ENCODE measurements around the gene RB1. TPM values are rescaled to one million over a fixed set of nuclear protein-coding genes. Genes with fewer than 3 reads are reported as not detected.

Gene RB1
- total and polyA plus RNA-seq, 2 donors (not counting 1 experiment from before 2014, with no cell fraction given): 24.0 to 70.4 TPM

DNA sequence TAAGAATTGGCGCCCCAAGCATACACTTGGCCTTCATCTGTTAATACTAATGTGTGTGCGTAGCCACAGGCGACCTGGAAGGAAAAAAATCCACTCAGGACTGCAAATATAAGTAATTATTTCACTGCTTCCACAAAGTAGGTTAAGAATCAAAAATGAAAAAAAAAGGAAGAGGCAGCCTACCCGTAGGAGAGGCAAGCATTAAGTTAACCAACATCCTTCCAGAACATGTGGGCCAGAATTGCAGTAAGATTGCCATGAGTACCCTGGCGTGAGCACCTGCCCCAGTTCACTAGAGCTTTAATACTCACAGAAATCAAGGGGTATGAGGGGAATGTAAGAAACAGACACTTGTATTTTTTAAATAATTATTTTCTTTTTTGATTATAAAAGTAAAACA is 207.1 kb downstream of the RB1 start:
- DNase-seq: no peak
- no peak overlapping the region for H3K4me3 Mint-ChIP-seq
- peaks cover 13% of the 10 kb centered on the region for H3K4me1 Mint-ChIP-seq
- intact Hi-C loops (cut with micrococcal nuclease): no loop called here
- peaks cover 0 to 10% (median 0%) of the 10 kb centered on the region in 3 donors for H3K9me3 ChIP-seq (ENCODE audit: control extremely low read depth in 1 of 3, control insufficient read depth in 2 of 3, insufficient read depth in 1 of 3, low read length in 2 of 3)
- no peak overlapping the region for H3K9ac ChIP-seq (ENCODE audit: low read length)
- no CpG with 5 or more reads among the region's 5 CpGs for WGBS (ENCODE audit: insufficient coverage)
- H3K27ac Mint-ChIP-seq: no peak overlapping the region
- peaks cover 22% of the 10 kb centered on the region for H3K27me3 Mint-ChIP-seq
- peaks cover 13% of the 10 kb centered on the region for H4K20me1 ChIP-seq (ENCODE audit: control insufficient read depth, insufficient read depth, low read length, poor library complexity, severe bottlenecking)
- no peak overlapping the region for H2AFZ ChIP-seq (ENCODE audit: insufficient read depth, low read depth, low read length, poor library complexity, severe bottlenecking)
- H3K4me2 ChIP-seq (replicated peaks; ENCODE audit: low read depth, low read length, poor library complexity, severe bottlenecking): no peak overlapping the region
- no peaks in the 10 kb centered on the region for H3K79me2 ChIP-seq (ENCODE audit: control insufficient read depth, insufficient read depth, low read length)
- H3K4me1 ChIP-seq (ENCODE audit: control insufficient read depth in 2 of 2, insufficient read depth in 2 of 2, low read length in 2 of 2): peaks cover 13 to 16% of the 10 kb centered on the region in 2 donors
- H3K9me3 Mint-ChIP-seq (ENCODE audit: insufficient read depth): no peaks in the 10 kb centered on the region
- ChIA-PET CTCF (no interaction called here), POLR2A (no interaction called here)
- no peak for ATAC-seq (ENCODE audit: low read depth)
- no peak overlapping the region for H3K4me3 ChIP-seq (ENCODE audit: control extremely low read depth in 1 of 5, extremely low read depth in 1 of 5, insufficient read depth in 1 of 5, low read depth in 2 of 5, low read length in 4 of 5)
- H3K36me3 ChIP-seq (replicated peaks in 1 of 2; ENCODE audit: control extremely low read depth in 1 of 2, control insufficient read depth in 1 of 2, extremely low read depth in 1 of 2, insufficient read depth in 2 of 2, low read length in 1 of 2): no peaks in the 10 kb centered on the region
- no peak for TF ChIP-seq EZH2 (IDR thresholded peaks at IDR 0.05; ENCODE audit: borderline replicate concordance, insufficient read depth, low read depth, low read length, poor library complexity, severe bottlenecking)
- TF ChIP-seq, protein P1, sequence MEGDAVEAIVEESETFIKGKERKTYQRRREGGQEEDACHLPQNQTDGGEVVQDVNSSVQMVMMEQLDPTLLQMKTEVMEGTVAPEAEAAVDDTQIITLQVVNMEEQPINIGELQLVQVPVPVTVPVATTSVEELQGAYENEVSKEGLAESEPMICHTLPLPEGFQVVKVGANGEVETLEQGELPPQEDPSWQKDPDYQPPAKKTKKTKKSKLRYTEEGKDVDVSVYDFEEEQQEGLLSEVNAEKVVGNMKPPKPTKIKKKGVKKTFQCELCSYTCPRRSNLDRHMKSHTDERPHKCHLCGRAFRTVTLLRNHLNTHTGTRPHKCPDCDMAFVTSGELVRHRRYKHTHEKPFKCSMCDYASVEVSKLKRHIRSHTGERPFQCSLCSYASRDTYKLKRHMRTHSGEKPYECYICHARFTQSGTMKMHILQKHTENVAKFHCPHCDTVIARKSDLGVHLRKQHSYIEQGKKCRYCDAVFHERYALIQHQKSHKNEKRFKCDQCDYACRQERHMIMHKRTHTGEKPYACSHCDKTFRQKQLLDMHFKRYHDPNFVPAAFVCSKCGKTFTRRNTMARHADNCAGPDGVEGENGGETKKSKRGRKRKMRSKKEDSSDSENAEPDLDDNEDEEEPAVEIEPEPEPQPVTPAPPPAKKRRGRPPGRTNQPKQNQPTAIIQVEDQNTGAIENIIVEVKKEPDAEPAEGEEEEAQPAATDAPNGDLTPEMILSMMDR (IDR thresholded peaks at IDR 0.05): no peak
- no peak overlapping the region for H3K27ac ChIP-seq (ENCODE audit: low read length in 2 of 2)
- H3K27me3 ChIP-seq (replicated peaks in 1 of 4; ENCODE audit: control extremely low read depth in 1 of 4, control insufficient read depth in 3 of 4, insufficient read depth in 4 of 4, low read length in 3 of 4): peaks cover 0 to 34% (median 7%) of the 10 kb centered on the region in 4 experiments

DNA sequence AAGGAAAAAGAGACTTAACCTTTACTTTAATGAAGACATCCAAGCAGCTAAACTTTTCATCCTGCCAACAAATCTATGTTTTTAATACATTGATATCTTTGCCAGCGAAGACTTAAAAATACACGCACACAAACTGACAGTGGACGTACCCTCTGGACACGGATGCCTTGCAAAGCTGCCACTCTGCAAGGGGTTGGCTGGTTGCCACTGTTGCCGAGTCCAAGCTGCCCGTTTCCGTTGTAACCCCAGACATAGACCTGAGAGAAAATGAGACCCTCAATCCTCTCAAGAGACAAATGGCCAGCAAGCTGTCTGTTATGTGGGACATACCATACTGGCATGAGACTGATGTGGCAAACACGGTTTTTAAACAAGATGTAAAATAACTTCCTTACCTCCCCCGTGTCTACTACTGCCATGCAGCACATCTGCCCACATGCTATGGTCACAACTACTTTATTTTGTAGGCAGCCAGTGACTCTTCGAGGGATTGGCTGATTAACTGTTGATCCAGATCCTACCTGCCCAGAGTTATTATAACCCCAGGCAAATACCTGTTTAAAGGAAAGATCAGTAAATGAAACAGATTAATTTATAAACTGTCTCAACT is 208.2 kb downstream of the RB1 start:
- Mint-ChIP-seq H3K4me3 (no peak overlapping the region), H3K4me1 (peaks cover 3% of the 10 kb centered on the region), H3K27ac (no peak overlapping the region), H3K9me3 (ENCODE audit: insufficient read depth) (no peaks in the 10 kb centered on the region), H3K27me3 (peaks cover 17% of the 10 kb centered on the region)
- H3K9ac ChIP-seq (ENCODE audit: low read length): no peak overlapping the region
- H3K27ac ChIP-seq (ENCODE audit: low read length in 2 of 2): no peak overlapping the region
- no peaks in the 10 kb centered on the region for H3K79me2 ChIP-seq (ENCODE audit: control insufficient read depth, insufficient read depth, low read length)
- intact Hi-C loops (cut with micrococcal nuclease): no loop called here
- CTCF ChIA-PET: no interaction called here
- H2AFZ ChIP-seq (ENCODE audit: insufficient read depth, low read depth, low read length, poor library complexity, severe bottlenecking): no peak overlapping the region
- H3K4me3 ChIP-seq (ENCODE audit: control extremely low read depth in 1 of 5, extremely low read depth in 1 of 5, insufficient read depth in 1 of 5, low read depth in 2 of 5, low read length in 4 of 5): no peak overlapping the region
- POLR2A ChIA-PET: no interaction called here
- TF ChIP-seq EZH2 (IDR thresholded peaks at IDR 0.05; ENCODE audit: borderline replicate concordance, insufficient read depth, low read depth, low read length, poor library complexity, severe bottlenecking): no peak
- TF ChIP-seq, protein P1 (IDR thresholded peaks at IDR 0.05): no peak
- H4K20me1 ChIP-seq (ENCODE audit: control insufficient read depth, insufficient read depth, low read length, poor library complexity, severe bottlenecking): peaks cover 6% of the 10 kb centered on the region
- H3K36me3 ChIP-seq (replicated peaks in 1 of 2; ENCODE audit: control extremely low read depth in 1 of 2, control insufficient read depth in 1 of 2, extremely low read depth in 1 of 2, insufficient read depth in 2 of 2, low read length in 1 of 2): no peaks in the 10 kb centered on the region
- H3K9me3 ChIP-seq (ENCODE audit: control extremely low read depth in 1 of 3, control insufficient read depth in 2 of 3, insufficient read depth in 1 of 3, low read length in 2 of 3): peaks cover 0 to 5% (median 0%) of the 10 kb centered on the region in 3 donors
- DNase-seq (no peak), ATAC-seq (ENCODE audit: low read depth) (no peak)
- 100% methylated on average over 5 of the region's 10 CpGs for WGBS (ENCODE audit: insufficient coverage)
- H3K27me3 ChIP-seq (replicated peaks in 1 of 4; ENCODE audit: control extremely low read depth in 1 of 4, control insufficient read depth in 3 of 4, insufficient read depth in 4 of 4, low read length in 3 of 4): peaks cover 0 to 32% (median 5%) of the 10 kb centered on the region in 4 experiments
- no peak overlapping the region for H3K4me2 ChIP-seq (replicated peaks; ENCODE audit: low read depth, low read length, poor library complexity, severe bottlenecking)
- peaks cover 3 to 5% of the 10 kb centered on the region in 2 donors for H3K4me1 ChIP-seq (ENCODE audit: control insufficient read depth in 2 of 2, insufficient read depth in 2 of 2, low read length in 2 of 2)

All from B cell (primary cell).